Body of pancreas (tissue), 4 donors: Measurements from ENCODE around the gene GP1BA. TPM values are rescaled to one million over a fixed set of nuclear protein-coding genes. Genes with fewer than 3 reads are reported as not detected.

ENCODE experiments used
- ATAC-seq: fragments of 150-250 bp; one replicate; pipeline ENCODE4 v1.9.1; 2016
- DNase-seq, 4 donors: peaks; one replicate each; pipeline ENCODE4 v3.0.0-alpha.2; 2019
- H3K27ac ChIP-seq, 4 donors: fragments of 200-600 bp; sonication (generic); 1 replicate in 3 of 4; 2 replicates in 1 of 4; pipeline versions ENCODE4 v1.5.1 to v1.6.1; 2016 to 2019; ENCODE audit warnings: mild to moderate bottlenecking in 1 of 4, mixed read lengths in 1 of 4, moderate library complexity in 1 of 4
- H3K27me3 ChIP-seq, 2 donors: fragments of 200-600 bp; sonication (generic); one replicate each; pipeline ENCODE4 v1.6.0; 2016; ENCODE audit warnings: mild to moderate bottlenecking in 1 of 2
- H3K36me3 ChIP-seq, 2 donors: fragments of 200-600 bp; sonication (generic); replicated peaks in 1 of 2; 2 replicates each; pipeline ENCODE4 v1.5.1; 2016; ENCODE audit warnings: low read depth in 2 of 2; ENCODE audit not compliant: insufficient read depth in 1 of 2
- H3K4me1 ChIP-seq: fragments of 200-600 bp; sonication (generic); one replicate; pipeline ENCODE4 v1.6.0; 2016
- H3K4me3 ChIP-seq, 2 donors: fragments of 200-600 bp; sonication (generic); 1 replicate in 1 of 2; 2 replicates in 1 of 2; pipeline ENCODE4 v1.5.1; 2016 to 2019
- H3K9me3 ChIP-seq, 3 donors: fragments of 200-600 bp; sonication (generic); 1 replicate in 2 of 3; 2 replicates in 1 of 3; pipeline ENCODE4 v1.5.1; 2016
- CTCF ChIP-seq, 7 experiments: fragments of 450-650 bp in 4 of 7; fragments of 200-600 bp in 3 of 7; sonication (generic) in 3 of 7; IDR thresholded peaks; one replicate each; pipeline ENCODE4 v1.5.1; 2016 to 2019; ENCODE audit warnings: antibody characterized with exemption in 7 of 7
- POLR2A ChIP-seq, 3 donors: fragments of 450-650 bp; IDR thresholded peaks; one replicate each; pipeline ENCODE4 v1.6.1; 2016; ENCODE audit warnings: antibody characterized with exemption in 3 of 3, mild to moderate bottlenecking in 2 of 3
- WGBS, 2 donors: methylation state at CpG; one replicate each; pipeline ENCODE4 v1.1.5; 2017; 5-methylcytosine and 5-hydroxymethylcytosine counted together
- intact Hi-C: fragments of 100-400 bp; cut with DNase I; formaldehyde crosslinking; loops from one replicate; pipeline ENCODE4 v1.15.1; 2023
- total RNA-seq, 2 donors: library from RNA; depleted of rRNA; stranded (reverse); fragments of >200 nt; gene quantifications; one replicate each; pipeline ENCODE4 v1.1.0, GENCODE V29; 2016

The GP1BA gene
- total RNA-seq, 2 donors from 2014 or later: not detected

GRCh38 chr17:4900231-4901107 is 31.6 kb upstream of the GP1BA start:
- peaks cover 45% of the 10 kb centered on the region for H3K4me1 ChIP-seq
- intact Hi-C loops: no loop called here
- H3K4me3 ChIP-seq: no peak overlapping the region
- H3K27me3 ChIP-seq: no peaks in the 10 kb centered on the region
- ATAC-seq (no peak), DNase-seq (peak in 1 of 4 donors; percentile 26)
- no peaks in the 10 kb centered on the region for H3K36me3 ChIP-seq
- TF ChIP-seq CTCF (IDR thresholded peaks at IDR 0.05) (no peak), POLR2A (IDR thresholded peaks at IDR 0.05) (no peak)
- no peak overlapping the region for H3K27ac ChIP-seq
- H3K9me3 ChIP-seq: no peaks in the 10 kb centered on the region
- 51 to 63% methylated on average over 22 to 65 of the region's 65 CpGs for WGBS, 2 donors

DNA sequence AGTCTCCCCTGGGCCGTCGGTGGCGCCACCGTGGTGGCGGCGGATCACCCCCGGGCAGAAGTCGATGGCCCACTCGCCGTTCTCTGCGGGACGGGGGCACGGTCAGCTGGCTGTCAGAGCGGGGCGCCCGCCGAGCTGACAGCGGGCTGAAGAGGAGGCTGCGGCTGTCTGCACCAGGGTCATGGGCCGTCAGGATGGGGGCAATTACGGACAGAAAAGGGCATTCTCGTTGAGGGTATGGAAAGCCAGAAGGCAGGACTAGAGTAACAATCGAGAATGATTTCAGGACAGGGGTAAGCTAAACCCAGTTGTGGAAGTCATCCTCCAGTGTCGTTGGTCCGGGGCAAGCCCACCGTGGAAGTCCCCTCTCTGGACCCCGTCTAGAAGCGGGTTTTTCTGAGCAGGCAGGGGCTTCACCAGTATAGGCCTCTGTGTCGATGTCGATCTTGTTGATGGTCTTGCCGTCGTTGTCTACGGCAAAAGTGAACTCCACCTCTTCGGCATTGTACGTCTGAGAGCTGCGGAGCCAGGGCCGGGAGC is 30.9 kb upstream of the GP1BA start:
- Histone ChIP-seq H3K4me3 (no peak overlapping the region), H3K27ac (no peak overlapping the region)

DNA sequence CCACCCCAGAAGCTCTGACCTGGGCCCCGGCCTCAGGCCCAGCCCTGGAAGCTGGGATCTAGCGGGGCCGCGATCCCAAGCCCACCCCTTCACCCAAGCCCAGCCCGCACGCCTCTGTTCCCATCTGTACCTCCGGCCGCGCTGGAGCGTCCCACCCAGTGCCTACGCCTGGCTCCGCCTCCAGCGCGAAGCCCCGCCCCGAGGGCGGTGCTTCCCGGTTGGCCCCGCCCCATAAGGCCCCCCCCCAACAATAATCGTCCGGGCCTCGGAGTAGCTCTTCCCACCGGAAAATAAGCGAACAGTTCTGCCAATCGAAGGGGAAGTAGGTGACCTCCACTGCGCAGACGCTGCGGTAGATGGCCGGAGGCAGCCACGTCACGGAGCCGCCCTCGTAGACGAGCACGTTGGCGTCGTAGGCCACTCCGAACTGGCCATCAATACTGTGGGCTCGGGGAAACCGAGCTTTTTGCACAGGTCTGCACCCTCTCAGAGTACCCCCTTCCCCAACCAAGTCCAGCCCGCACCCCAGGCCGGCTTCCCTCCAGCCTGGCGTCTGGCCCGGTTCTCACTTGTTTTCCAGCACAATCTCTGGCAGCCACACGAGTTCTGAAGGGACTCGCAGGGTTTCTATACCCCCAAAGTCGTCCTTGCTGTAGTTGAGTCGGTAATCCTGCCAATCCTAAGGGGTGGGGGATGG is 30.3 kb upstream of the GP1BA start:
- WGBS, 2 donors: 62 to 66% methylated on average over 32 to 41 of the region's 48 CpGs
- intact Hi-C loops: no loop called here
- Histone ChIP-seq H3K36me3 (no peaks in the 10 kb centered on the region), H3K27me3 (no peaks in the 10 kb centered on the region), H3K9me3 (no peaks in the 10 kb centered on the region), H3K27ac (peak overlapping the region in 1 of 4 donors; percentile 12), H3K4me3 (no peak overlapping the region), H3K4me1 (peaks cover 45% of the 10 kb centered on the region)
- TF ChIP-seq CTCF (IDR thresholded peaks at IDR 0.05) (no peak), POLR2A (IDR thresholded peaks at IDR 0.05) (peak in 1 of 3 donors; percentile 7)
- peak in 2 of 4 donors; percentile 32 to 40 for DNase-seq
- ATAC-seq: no peak

More for the DNA sequence above, 30.9 kb upstream of the GP1BA start:
- TF ChIP-seq POLR2A (IDR thresholded peaks at IDR 0.05) (no peak), CTCF (IDR thresholded peaks at IDR 0.05) (no peak)
- 70 to 77% methylated on average over 10 to 37 of the region's 37 CpGs for WGBS, 2 donors
- Histone ChIP-seq H3K9me3 (no peaks in the 10 kb centered on the region), H3K36me3 (no peaks in the 10 kb centered on the region), H3K27me3 (no peaks in the 10 kb centered on the region), H3K4me1 (peaks cover 45% of the 10 kb centered on the region)
- no peak for DNase-seq
- intact Hi-C loops: no loop called here
- ATAC-seq: no peak

- TF ChIP-seq CTCF (IDR thresholded peaks at IDR 0.05) (no peak), POLR2A (IDR thresholded peaks at IDR 0.05) (no peak)
- Histone ChIP-seq H3K4me3 (no peak overlapping the region), H3K9me3 (no peaks in the 10 kb centered on the region), H3K27me3 (no peaks in the 10 kb centered on the region), H3K36me3 (no peaks in the 10 kb centered on the region), H3K4me1 (peaks cover 45% of the 10 kb centered on the region), H3K27ac (peak overlapping the region in 1 of 4 donors; percentile 12)
- WGBS, 2 donors: 48 to 60% methylated on average over 8 of the region's 8 CpGs
- intact Hi-C loops: no loop called here
- ATAC-seq (no peak), DNase-seq (no peak)
Observed at GRCh38 chr17:4902540-4902939, 29.5 kb upstream of the GP1BA start.
